SK-MEL-5 (cell line): Measurements from ENCODE around the gene KMT2B. TPM values are rescaled to one million over a fixed set of nuclear protein-coding genes. Genes with fewer than 3 reads are reported as not detected.
"Not testable (repeated sequence)": the region's sequence is repeated elsewhere in the genome, so short reads cannot be mapped to it uniquely, and the experiment has no call there.

Source experiments
- DNase-seq: peaks from one replicate; pipeline ENCODE4 v3.0.0-alpha.2; 2016; ENCODE audit warnings: low read depth, low spot score
- in situ Hi-C: cut with HindIII; loops from 2 replicates; pipeline ENCODE4 v1.10.0; 2016; ENCODE audit warnings: low sequenced_read_pairs, high pct_unique_total_duplicates, low pct_unique_long_range_greater_than_20kb
- polyA plus RNA-seq, 2 experiments: library from polyadenylated mRNA; depleted of rRNA; stranded (reverse); fragments of >200 nt; gene quantifications; 2 replicates each; pipeline ENCODE4 v1.2.3, GENCODE V29; 2015
- total RNA-seq: library from RNA; depleted of rRNA; stranded (reverse); fragments of >200 nt; shearing (Covaris generic); gene quantifications from 2 replicates; pipeline ENCODE4 v1.2.3, GENCODE V29; 2014; rRNA removed

Gene KMT2B, protein sequence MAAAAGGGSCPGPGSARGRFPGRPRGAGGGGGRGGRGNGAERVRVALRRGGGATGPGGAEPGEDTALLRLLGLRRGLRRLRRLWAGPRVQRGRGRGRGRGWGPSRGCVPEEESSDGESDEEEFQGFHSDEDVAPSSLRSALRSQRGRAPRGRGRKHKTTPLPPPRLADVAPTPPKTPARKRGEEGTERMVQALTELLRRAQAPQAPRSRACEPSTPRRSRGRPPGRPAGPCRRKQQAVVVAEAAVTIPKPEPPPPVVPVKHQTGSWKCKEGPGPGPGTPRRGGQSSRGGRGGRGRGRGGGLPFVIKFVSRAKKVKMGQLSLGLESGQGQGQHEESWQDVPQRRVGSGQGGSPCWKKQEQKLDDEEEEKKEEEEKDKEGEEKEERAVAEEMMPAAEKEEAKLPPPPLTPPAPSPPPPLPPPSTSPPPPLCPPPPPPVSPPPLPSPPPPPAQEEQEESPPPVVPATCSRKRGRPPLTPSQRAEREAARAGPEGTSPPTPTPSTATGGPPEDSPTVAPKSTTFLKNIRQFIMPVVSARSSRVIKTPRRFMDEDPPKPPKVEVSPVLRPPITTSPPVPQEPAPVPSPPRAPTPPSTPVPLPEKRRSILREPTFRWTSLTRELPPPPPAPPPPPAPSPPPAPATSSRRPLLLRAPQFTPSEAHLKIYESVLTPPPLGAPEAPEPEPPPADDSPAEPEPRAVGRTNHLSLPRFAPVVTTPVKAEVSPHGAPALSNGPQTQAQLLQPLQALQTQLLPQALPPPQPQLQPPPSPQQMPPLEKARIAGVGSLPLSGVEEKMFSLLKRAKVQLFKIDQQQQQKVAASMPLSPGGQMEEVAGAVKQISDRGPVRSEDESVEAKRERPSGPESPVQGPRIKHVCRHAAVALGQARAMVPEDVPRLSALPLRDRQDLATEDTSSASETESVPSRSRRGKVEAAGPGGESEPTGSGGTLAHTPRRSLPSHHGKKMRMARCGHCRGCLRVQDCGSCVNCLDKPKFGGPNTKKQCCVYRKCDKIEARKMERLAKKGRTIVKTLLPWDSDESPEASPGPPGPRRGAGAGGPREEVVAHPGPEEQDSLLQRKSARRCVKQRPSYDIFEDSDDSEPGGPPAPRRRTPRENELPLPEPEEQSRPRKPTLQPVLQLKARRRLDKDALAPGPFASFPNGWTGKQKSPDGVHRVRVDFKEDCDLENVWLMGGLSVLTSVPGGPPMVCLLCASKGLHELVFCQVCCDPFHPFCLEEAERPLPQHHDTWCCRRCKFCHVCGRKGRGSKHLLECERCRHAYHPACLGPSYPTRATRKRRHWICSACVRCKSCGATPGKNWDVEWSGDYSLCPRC (N-terminal part only)
- 3.7 and 5.9 TPM in 2 replicates for total RNA-seq
- 30.4 and 33.8 TPM in 2 replicates for polyA plus RNA-seq (2015; cell fraction: cytosol; rRNA removed)
- polyA plus RNA-seq (2015; cell fraction: nucleus; rRNA removed), result 81.3 and 94.2 TPM in 2 replicates

DNA sequence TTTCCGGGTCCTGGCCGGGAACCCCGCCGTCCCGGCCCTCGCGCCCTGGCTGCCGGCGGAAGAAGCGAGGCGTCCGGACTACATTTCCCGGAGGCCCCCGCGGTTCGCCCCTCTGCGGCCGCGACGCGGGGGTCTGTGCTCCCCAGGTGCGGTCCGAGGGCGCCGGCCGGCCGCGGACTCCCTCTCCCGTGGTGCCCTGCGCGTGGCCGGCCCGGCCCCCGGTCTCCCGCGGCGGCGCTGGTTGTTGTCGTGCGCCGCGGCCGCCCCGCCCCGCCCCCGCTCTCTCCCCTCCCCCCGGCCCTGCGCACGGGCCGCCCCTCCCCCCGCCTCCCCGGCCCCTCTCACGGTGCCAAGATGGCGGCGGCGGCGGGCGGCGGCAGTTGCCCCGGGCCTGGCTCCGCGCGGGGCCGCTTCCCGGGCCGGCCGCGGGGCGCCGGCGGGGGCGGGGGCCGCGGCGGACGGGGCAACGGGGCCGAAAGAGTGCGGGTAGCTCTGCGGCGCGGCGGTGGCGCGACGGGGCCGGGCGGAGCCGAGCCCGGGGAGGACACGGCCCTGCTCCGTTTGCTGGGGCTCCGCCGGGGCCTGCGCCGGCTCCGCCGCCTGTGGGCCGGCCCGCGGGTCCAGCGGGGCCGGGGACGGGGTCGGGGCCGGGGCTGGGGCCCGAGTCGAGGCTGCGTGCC is at the start of gene KMT2B:
KMT2B (plus strand) TSS at position 339 of the 680 bp plus-strand sequence; CDS start at position 355, 16 bp downstream.
- in situ Hi-C loops, result no loop called here
- no peak for DNase-seq

DNA sequence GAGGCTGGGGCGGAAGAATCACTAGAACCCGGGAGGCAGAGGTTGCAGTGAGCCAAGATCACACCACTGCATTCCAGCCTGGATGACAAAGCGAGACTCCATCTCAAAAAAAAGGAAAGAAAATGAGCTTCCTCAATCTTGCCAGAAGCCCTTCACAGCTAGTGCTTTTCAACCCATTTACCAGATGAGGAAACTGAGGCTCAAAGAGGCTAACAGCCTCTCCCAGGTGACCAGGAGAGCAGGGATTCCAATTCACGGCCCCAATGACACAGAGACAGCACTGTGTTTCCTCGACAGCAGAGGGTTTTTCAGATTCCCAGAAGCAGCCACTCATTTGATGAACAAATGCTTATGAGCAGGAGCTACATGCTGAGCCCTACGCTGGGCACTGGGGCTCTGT is 48.2 kb upstream of the KMT2B start:
- no peak for DNase-seq
- in situ Hi-C loops, result no loop called here

DNA sequence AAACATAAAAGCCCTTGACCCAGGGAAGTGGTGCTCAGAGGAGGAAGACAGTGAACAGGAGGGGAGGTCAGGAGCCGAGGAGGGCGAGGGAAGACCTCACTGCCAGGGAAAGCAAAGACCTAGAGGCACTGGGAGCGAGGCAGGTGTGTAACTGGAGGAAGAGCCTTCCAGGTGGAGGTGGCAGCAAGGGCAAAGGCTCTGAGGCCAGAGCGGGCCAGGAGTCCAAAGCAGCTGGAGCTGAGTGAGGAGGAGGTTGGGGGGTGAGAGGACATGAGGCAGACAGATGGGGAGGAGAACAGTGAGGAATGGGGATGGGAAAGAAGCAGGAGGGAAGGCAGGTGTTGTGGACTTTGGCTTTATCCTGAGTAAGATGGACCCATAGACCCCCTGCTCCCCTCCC is 47.8 kb upstream of the KMT2B start:
- in situ Hi-C loops, result no loop called here

DNA sequence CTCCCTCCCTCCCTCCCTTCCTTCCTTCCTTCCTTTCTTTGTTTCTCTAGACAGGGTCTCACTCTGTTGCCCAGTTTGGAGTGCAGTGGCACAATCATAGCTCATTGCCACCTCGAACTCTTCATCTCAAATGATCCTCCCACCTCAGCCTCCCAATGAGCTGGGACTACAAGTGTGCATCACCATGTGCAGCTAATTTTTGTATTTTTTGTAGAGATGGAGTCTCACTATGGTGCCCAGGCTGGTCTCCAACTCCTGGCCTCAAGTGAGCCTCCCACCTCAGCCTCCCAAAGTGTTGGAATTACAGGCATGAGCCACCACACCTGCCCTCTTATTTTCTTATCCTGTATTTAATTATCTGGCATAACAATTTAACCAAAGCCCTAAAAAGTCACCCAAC is 47.1 kb upstream of the KMT2B start:
- DNase-seq, result no peak
- in situ Hi-C loops, result no loop called here

More for the DNA sequence above, 47.8 kb upstream of the KMT2B start:
- no peak for DNase-seq

DNA sequence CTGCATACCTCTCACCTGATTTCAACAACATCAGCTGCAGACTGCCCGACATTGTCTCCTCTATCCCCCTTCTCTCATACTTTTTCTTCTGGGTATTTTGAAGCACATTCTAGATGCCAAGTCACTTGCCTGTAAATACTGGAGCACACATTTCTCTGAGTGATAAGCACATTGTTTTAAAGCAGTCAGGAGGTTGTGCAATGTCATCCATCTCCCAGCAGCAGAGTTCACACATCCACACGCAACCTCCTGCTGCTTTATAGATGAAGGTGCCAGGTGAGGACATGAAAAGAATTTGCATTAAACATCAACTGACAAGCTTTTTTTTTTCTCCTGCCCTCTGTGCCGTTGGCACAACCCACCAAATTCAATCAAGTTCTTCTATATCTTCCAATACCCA is 46.0 kb upstream of the KMT2B start:
- no peak for DNase-seq
- in situ Hi-C loops, result no loop called here

DNA sequence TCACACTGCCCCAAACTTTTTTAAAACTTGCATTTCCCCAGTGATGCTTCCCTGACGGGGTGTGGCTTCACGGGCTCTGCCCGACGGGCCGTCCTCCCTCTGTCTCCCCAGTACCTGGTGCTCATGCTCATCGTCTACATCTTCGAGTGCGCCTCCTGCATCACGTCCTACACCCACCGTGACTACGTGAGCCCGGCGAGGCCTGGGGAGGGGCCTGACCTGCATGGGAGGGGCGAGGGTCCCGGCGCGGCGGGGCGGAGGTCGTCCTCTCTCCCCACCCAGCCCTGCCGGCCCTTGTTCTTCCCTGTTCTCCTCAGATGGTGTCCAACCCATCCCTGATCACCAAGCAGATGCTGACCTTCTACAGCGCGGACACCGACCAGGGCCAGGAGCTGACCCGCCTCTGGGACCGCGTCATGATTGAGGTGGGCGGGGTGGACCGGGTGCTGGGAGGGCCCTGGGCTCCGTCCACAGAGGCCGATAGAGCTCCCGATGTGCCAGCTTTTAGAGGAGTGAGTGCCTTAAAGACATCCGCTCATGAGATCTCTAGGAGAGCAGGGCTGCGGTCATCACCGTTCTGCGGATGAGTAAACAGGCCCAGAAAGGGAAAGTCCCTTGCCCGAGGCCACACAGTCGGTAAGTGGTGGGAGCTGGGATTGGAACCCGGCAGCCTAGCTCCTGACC is 44.5 kb upstream of the KMT2B start:
- in situ Hi-C loops, result no loop called here
- peak; percentile 87 for DNase-seq

DNA sequence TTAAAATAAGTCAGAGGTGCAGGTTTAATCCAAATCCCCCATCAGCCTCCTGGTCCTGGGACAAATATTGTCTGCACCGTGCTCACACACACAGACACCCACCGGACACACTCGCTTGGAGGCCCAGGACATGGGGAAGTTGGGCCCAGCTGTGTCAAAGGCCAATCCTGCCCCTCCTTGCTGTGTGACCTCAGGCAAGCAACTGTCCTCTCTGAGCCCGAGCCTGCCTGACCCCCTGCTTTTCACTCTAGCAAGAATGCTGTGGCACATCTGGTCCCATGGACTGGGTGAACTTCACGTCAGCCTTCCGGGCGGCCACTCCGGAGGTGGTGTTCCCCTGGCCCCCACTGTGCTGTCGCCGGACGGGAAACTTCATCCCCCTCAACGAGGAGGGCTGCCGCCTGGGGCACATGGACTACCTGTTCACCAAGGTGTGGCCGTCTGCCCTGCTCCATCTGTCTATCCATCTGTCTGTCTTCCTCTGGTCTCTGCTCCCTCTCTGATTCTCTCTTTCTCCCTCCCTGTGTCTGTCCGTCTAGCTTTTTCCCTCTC is 42.1 kb upstream of the KMT2B start:
- no peak for DNase-seq
- in situ Hi-C loops, result no loop called here

DNA sequence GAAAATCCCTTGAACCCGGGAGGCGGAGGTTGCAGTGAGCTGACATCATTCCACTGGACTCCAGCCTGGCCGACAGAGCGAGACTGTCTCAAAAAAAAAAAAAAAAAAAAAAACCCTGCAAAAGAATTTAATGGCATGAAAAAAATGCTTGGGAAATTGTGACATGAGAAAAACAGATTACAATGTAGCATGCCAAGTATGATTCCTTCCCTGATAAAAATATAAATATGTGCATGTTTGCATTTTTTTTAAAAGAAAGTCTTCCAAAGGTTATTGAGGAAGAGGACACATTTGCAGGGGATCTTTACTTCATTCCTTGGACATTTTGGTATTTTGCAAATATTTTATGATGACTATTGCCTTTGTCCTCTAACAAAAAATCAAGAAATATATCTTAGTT is 28.0 kb upstream of the KMT2B start:
- no peak for DNase-seq
- in situ Hi-C loops, result no loop called here

DNA sequence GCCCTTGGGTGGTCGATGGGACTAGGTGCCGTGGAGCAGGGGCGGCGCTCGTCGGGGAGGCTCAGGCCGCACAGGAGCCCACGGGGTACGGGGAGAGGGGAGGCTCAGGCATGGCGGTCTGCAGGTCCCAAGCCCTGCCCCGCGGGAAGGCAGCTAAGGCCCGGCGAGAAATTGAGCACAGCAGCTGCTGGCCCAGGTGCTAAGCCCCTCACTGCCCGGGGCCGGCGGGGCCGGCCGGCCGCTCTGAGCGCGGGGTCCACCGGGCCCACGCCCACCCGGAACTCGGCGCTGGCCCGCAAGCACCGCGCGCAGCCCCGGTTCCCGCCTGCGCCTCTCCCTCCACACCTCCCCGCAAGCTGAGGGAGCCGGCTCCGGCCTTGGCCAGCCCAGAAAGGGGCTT is 26.7 kb upstream of the KMT2B start:
- DNase-seq, in situ Hi-C loops: not testable (repeated sequence)

DNA sequence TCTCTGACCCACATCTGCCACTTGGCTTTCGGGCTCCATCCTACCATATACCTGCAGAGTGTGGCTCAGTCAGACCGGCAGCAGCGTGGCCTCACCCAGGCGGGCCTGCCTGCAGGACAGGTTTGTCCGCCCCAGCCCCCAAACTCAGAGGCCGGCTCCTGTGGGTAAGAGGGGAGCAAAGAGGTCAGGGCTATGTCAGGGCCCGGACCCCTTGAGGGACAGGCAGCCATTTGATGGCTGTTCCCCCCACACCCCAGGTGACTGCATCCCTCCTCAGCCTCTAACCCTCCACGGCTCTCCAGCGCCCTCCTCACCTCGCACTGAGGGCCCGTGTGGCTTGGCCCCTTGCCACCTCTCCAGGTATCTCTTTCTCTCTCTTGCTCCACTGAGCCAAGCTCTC is 25.8 kb upstream of the KMT2B start:
- in situ Hi-C loops, result no loop called here
- DNase-seq, result no peak

DNA sequence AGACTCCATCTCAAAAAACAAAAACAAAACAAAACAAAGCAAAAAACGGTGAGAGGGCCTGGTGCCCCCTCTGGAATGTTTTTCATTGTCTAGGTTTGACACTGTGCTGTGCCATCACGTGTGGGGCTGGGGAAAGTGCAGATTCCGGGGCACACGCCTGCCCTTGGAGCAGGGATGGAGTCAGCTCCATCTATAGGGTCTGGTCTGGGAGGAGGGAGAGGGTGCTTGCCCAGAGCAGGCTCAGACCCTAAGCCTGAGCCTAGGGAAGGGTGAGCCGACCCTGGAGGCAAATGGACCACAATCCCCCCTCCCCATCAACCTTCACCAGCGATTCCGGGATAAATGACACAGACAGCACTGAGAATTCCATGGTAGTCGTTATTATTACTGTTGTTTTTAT is 24.4 kb upstream of the KMT2B start:
- in situ Hi-C loops, result no loop called here
- DNase-seq, result no peak

DNA sequence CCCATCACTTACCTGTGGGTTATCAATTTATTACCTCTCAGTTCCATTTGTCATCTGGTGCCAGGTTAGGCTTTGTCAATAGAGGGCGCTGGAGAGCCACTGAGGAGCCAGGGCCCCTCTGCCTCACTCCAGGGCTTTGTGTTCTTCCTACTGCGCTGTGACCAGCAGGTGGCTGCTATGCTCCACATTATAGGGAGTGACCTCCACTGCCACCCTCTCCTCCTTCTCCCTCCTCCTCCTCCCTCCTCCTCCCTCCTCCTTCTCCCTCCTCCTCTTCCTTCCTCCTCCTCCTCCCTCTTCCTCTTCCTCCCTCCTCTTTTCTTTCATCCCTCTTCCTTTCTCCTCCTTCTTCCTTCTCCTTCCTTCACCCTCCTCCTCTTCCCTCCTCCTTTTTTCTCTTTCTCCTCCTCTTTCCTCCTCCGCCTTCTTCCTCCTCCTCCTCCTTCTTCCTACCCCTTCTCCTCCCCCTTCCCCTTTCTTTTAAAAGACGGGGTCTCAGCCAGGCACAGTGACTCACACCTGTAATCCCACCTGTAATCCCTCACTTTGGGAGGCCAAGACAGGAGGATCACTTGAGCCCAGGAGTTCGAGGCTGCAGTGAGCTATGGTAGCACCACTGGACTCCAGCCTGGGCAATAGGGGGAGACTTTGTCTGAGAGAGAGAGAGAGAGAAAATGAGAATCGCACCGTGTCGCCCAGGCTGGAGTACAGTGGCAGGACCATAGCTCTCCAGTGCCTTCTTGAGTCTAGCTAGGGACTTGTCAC is 23.8 kb upstream of the KMT2B start:
- DNase-seq, result peak; percentile 91
- in situ Hi-C loops, result no loop called here

DNA sequence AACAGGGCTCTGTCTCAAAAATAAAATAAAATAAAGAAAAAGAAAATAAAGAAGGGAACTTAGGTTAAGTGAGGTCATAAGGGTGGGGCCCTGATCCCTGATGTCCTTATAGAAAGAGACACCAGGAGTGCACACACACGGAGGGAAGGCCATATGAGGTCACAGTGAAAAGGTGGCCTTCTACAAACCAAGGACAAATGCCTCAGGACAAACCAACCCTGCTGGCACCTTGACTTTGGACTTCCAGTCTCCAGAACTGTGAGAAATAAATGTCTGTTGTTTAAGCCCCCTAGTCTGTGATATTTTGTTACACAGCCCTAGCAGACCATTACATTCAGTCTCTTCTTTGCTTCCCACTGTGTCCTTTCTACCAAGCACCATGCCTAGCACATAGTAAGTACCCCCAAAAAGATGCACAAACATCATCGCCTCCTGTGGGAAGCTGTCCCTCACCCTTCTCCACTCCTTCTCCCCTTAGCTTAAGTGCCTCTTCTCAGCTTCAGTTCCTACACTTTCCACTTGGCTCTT is 21.8 kb upstream of the KMT2B start:
- DNase-seq, result no peak
- in situ Hi-C loops, result no loop called here

DNA sequence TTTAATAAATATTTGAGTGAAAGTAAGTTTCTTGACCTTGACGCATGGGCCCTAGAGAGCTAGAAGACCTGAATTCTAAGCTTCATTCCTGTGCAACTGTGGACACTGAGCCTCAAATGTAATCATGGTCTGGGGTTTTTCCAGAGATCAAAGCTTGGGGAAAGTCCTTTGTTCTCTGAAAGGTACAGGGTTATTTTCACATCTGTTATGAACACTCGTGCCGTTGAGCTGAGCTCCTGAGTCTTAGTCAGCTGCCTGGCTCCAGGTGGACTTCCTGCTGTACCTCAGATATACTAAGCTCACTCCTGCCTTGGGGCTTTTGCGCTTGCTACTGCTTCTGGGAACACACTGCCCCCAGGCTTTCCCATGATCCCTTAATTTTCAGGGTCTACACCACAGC is 21.0 kb upstream of the KMT2B start:
- in situ Hi-C loops, result no loop called here
- no peak for DNase-seq

DNA sequence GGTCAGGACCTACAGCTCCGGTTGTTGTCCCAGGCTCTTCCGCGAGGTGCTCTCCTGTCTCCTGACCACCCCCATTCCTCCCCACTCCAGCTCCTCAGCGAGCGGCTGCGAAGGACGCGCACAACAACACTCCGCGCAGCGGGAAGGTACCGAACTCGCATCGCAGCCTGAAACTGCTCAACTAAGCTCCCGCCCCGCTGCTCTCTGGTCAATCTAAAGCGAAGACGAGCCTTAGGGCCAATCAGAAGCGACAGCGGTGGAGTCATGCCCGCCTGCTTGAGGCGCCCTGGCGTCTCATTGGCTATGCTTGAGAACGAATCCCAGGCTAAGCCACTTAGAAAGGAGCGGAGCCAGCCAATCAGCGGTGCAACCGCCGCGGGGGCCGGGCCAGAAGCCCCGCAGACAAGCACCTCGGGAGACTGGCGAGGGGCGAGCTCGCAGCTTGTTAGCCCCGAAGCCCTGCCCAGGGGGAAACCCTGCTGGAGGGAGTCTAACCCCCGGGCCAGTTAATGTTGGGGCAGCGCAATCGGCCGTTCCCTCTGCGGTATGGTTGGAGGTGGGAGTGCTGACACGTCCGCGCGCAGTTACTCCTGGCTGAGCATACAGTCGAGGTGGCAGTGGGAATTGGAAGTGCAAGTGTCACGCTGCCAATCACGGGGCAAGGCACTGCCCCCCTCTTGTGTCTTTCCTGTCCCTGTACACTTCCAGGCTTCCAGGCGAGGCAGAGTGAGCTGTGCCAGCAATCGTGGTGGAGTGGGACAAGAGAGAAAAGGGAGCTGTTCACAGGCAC is 15.4 kb upstream of the KMT2B start:
- in situ Hi-C loops, result no loop called here
- DNase-seq, result peak; percentile 98
